ENCODE results near the gene TTLL10.

TTLL10 gene

DNA sequence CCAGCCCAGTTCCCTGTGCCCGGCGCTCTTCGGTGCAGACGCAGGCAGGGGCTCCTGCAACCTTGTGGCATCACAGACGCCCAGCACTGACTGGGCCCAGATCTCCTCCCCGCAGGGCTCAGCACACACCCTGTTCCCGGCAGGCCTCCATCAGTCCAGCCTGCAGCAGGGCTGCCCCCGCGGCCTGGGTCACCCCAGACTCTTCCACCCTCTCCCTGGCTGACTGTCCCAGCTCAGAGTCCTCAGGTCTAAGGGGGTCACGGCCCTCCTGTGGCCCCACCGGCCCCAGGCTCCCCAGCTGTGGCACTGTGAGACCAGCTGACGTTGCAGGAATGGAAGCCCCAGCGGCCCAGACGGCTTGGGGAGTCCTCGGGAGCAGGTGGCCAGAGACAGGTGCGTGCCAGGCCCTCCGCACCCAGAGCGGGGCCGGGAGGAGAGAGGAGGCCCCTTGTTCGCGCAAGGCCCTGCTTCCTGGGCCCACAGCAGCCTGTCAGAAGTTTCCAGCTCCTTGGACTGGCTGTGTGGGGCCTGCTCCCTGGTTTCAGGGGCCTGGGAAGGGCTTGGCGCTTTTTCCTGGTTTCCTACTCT lies 62.6 kb downstream of the TTLL10 start:
- DNase-seq (ENCODE audit: low read depth in 3 of 3): no peak

DNA sequence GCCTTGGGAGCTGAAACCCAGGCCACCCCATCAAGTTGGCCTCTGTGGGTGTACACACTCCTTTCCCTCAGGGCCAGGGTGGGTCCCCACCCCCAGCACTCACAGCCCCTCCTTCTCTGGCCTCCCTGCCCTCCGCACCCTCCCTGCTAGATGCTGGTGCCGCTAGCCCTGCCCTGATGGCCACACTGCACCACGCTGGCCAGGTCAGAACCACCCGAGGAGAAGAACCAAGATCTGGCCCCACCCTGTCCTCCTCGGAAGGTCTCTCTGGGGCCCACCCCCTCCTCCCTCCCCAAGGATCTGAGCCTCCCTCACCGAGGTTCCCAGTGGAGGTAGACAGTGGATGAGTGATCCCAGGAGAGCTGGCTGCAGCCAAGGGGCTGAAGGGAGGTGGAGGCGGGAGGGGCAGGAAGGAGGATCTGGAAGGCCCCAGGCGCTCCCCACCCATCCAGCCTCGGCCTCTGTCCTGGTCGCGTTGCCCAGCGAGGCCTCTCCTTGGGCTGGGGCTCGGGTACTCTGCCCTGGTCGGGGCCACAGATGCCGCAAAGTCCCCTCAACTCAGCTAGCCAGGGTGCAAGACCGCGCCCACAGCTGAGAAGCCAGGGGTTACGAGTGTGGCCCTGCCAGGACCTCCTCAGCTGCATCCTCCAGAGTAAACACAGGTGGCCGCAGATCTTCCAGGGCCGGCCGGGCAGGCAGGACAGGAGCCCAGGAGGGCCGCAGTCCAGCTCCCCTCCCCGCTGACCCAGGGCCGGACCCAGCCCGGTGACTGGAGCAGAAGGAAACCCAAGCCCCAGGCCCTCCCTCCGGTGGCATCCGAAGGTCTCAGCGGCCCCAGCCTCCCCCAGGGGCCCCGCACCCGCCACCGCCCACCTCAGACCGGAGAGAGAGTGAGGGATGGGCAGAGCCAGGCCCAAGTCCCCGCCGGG lies 63.5 kb downstream of the TTLL10 start:
- DNase-seq (ENCODE audit: low read depth in 3 of 3): no peak

DNA sequence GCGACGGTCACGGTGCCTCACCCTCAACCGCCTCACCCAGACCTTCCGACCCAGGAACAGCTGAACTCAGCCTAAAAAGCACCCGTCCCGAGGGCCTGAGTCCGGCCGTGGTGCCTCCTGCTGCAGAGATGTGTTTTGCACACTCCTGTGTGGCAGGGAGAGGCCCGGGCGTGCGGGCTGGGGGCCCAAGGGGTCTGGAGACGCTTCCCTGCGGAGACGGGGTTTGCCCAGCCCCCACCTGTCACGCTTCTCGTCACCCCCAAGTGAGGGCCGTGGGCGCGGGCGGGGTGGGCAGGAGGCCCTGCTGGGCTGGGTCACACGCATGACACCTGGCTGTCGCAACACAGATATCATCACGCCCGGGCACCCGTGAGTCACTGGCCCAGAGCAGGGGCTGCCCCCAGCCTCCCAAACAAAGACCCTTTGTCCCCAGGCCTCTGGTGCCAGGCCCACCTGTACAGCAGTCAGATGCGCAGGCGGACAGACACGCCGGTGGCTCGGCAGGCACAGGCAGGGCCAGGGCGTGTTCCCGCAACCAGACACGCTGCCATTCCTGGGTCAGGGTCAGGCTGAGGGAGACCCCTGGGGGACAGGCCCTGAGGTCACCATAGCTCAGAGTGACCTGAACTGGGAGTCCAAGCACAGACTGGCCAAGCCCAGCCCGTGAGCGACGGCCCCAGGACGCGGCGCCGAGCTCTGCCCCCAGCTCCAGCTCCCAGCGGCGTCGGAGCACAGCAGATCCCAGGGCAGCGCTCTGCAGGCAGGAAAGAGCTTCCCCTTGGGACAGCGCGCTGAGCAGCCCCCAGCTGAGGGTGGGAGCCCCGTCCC lies 64.4 kb downstream of the TTLL10 start:
- no peak for DNase-seq (ENCODE audit: low read depth in 3 of 3)

DNA sequence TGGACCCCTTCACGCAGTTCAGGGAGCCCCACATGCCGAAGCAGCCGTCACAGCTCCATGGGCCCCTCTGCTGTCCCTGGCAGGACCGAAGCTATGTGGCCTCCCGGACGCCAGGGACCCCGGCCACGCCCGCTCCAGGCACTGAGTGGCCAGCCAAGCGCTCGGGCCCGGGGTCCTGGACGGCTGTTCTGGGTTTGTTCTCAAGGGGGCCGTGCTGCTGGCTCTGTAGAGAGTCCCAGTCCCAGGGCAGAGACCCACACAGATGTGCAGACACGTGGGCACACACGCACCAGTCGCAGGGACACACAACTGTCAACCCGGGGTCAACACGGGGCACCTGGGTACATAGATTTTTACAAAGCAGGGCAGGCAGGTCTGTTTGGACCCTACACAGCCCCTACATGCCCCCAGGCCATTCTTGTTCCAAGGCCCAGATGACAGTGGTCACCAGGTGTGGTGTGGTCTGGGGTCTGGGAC lies 65.1 kb downstream of the TTLL10 start:
- DNase-seq (ENCODE audit: low read depth in 3 of 3): no peak

DNA sequence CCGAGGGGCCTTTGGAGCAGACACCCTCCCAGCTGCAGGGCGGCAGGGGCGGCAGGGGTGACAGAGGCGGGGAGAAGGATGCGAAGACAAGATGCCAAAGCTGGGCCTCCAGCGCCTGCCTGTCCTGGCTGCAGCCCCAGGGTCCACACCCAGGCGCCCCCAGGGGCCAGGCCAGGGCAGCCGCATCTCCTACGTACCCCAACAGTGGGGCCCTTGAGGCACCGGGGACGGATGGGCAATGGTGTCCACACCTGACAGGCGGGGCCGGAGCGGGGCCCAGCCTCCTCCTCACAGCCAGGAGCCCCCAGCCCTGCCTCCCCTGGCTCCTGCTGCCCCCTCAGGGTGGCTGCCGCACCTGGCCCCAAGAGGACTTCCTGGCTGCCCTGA lies 65.5 kb downstream of the TTLL10 start:
- no peak for DNase-seq (ENCODE audit: low read depth in 3 of 3)

DNA sequence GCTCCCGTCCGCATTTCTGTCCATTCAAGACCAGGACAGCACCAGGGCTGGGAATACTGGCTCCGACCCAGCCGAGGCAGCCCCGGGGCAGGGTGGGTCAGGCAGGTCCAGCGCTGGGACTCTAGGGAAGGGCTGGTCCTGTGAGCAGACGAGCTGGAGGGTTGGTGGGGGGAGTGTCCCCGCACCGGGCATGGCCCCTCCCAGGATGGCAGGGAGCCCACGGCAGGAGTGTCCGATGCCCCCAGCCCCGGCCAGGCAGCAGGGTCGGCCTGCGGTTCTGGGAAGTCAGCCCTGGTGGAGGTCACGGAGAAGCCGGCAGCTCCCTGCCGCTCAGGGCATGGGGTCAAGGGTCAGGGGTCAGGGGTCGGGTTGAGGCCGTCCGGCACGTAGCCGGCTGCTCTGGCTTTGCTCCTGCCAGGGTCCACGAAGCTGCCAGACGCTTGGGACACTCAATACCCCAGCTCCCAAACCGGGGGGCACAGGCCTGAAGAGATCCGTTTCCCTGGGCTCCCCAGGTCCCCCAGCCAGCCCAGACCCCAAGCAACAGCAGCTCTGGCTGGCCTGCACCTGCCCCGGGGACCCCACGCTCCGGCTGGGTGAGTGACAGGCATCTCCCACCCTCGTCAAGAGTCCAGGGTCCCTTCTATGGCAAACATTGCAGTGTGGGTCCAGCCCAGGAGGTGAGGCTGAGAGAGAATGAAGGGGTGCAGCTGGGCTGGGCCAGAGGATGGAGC lies 66.1 kb downstream of the TTLL10 start:
- DNase-seq (ENCODE audit: low read depth in 3 of 3): no peak

DNA sequence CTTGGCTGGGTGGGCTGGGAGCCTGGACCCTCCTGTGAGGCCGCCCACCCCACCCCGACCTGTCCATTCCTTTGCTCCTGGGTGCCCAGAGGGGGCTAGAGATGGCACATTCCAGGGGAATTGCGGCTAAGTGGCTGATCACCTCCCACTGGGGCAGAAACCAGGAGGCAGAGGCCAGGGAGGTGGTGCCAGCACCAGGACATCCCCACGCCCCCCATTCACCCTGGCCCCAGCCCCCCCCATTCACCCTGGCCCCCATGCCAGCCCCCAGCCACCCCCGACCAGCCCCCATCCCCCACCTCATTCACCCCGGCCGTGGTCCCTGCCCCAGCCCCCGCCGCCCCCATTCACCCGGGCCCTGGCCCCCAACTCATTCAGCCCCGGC lies 66.7 kb downstream of the TTLL10 start:
- no peak for DNase-seq (ENCODE audit: low read depth in 3 of 3)

DNA sequence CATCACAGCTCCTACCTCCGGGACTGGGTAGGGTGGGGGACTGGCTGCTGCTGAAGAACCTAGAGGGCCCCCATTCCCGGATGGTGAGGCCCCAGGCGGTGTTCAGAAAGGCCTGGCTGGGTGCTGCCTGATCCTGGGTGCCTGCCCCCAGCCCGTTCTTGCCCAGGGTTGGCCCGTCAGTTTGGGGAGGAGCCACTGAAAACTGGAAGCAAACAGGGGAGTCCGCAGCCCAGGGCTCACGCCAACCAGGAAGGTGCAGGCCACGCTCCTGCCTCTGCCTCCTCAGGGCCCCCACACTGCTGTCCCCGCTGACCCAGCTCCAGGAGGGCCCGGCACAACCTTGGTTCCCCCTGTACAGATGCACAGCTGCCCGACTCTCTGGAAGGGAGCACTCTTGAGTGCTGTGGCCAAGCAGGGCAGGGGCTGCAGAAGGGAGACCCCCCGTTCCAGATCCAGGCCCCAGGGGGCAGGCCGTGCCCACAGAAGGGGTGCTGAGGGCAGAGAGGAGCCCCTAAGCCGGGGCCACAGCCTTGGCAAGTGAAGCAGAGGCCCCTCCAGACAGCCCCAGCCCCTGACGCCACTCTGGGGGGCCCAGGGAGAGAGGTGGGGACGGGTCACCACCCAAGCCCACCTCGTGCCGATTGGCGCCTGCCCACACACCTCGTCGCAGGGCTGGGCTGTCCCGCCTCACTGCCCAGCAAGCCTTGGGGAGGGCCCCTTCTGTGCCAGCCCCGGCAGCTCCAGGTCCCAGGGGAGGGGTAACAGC lies 67.3 kb downstream of the TTLL10 start:
- no peak for DNase-seq (ENCODE audit: low read depth in 3 of 3)

DNA sequence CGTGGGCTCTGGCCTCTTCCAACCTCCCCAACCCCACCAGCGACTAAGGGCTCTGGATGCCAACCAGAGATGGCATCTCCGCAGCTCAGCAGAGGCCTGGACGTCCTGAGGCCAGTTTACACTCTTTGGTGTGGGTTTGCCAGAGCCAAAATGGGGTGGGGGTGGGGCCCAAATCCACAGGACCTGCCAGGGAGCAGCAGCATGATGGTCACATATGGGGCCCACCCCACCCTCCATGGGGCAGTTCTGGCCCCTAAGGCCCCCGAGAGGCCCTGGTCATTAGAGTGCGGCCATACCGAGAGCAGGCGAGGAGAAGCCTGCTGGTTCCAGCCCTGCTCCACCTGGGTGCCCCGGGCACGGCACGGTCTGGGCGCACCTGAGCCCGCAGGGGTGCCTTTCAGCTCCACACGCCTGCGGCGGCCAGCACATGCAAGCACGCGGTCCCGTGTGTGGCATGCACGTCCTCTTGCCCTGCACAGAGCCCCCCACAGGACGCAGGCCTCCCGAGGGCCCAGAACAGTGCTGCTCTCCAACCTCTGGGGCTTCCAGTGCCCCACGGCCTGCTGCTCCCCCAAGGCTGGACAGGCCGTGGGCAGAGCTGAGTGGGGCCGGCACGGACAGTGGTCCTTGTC lies 68.0 kb downstream of the TTLL10 start:
- DNase-seq (ENCODE audit: low read depth in 3 of 3): no peak

DNA sequence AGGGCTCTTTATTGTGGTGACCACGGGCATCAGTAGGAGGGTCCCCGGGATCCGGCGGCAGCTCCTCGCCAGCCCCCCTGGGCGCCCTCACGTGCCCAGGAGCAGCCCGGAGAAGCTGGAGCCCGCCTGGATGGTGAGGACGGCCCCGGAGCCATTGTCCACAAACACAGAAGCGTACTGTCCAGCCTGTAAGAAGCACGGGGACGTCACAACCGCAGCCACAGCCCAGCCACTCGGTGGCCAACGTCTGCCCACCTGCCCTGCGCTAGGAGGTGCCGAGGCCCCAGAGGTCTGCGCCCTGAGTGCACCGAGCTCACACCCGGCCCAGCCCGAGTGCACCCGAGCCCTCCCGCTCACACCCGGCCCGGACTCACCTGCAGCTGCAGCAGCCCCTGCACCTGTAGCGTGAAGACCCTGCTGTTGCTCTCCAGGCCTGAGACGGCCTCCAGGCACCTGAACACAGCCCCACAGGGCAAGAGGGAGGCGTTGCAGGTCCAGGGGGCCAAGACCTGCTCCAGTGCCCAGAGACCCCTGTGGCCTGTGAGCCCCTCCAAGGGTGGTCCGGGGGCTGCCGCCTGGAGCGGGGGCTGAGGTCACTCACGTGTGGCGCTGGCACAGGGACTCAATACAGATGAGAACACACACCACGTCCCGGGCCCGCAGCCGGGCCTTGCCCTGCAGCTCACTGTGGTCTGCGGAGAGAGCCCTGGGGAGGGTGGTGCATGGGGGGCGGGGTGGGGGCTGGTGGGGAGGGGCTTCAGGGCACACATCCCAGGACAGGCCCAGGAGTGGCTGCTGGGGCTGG lies 69.0 kb downstream of the TTLL10 start:
- DNase-seq (ENCODE audit: low read depth in 3 of 3): no peak

DNA sequence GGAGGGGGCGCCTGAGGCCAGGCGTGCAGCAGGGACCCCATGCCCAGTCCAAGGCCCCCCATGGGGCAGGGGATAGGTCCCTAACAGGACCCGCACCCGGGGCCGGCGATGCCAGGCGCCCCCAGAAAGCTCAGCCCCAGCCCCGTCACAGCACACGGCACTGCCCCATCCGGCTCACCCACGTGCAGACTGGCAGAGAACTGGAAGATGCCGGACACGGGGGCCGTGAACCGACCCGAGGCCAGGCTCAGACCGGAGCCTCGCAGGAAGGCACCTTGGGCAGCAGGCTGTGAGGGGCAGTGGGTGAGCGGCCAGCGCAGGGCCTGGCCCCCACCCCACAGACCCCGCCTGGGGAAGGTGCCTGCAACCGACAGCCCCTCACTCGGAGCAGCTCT lies 69.6 kb downstream of the TTLL10 start:
- no peak for DNase-seq (ENCODE audit: low read depth in 3 of 3)

DNA sequence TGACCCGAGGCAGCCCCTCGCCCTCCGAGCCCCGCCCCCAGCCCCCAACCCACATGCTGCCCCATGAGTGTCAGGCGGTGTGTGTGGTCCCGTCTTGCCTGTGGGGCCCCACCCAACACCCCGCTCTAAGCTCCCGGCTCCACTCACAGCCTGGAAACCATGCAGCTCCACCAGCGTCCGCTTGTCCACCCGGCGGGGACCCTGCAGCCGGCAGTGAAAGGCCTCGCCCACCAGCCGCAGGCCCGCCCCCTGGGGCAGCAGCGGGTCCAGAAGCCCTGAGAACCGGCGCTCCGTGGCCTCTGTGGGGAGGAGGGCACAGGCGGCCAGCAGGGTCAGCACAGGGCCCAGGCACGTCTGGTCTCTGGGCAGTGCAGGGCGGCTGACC lies 70.1 kb downstream of the TTLL10 start:
- DNase-seq (ENCODE audit: low read depth in 3 of 3): no peak

DNA sequence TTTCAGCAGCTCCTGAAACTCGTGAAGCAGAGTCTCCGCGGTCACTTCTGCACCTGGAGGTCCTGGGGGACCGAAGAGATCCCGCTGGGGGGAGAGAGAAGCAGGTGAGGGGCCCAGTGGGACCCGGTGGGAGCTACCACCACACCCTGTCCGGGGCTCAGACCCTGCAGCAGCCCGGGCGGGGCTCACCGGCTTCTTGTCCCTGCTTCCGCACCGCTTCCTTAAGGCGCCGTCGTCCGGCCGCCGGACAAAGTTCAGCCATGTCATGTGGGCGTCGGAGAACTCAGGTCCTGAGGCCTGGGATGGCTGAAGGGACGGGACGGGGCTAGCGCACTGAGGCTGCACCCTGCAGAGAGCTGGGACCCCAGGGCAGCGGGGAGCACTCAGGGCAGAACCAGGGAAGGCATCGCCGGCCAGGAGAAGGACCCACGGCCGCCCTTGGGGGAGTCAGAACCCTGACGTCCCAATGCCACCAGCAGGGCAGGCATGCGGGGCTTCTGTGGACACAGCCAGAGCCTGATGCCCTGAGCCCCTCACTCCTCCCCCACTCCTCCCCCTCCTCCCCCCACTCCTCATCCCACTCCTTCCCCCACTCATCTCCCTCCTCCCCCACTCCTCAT lies 70.6 kb downstream of the TTLL10 start:
- no peak for DNase-seq (ENCODE audit: low read depth in 3 of 3)

DNA sequence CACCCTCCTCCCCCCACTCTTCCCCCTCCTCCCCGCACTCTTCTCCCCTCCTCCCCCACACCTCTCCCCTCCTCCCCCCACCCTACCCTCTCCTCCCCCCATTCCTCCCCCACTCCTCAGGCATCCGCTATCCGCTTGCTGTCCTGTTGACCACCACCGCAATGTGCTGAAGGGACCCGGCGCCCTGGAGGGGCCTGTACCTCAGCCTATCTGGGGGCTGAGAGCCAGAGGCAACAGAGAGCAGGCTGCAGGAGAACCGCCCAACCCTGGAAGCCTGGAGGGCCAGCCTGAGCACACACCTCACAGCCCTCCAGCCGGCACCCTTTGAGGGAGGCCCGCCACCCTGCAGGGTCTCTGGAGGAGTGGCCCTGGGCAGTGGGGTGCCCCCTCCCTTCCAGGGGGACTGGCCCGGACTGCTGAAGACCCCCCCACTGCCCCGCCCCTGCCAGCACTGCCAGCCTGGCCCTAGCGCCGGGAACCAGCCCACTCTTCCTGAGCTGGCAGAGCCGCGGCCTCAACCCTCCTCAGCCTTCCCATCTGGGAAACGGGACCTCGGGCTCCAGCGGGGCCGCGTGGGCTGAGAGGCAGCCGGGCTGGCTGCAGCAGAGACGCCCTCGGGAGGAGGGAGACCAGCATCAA lies 71.6 kb downstream of the TTLL10 start:
- no peak for DNase-seq (ENCODE audit: low read depth in 3 of 3)

DNA sequence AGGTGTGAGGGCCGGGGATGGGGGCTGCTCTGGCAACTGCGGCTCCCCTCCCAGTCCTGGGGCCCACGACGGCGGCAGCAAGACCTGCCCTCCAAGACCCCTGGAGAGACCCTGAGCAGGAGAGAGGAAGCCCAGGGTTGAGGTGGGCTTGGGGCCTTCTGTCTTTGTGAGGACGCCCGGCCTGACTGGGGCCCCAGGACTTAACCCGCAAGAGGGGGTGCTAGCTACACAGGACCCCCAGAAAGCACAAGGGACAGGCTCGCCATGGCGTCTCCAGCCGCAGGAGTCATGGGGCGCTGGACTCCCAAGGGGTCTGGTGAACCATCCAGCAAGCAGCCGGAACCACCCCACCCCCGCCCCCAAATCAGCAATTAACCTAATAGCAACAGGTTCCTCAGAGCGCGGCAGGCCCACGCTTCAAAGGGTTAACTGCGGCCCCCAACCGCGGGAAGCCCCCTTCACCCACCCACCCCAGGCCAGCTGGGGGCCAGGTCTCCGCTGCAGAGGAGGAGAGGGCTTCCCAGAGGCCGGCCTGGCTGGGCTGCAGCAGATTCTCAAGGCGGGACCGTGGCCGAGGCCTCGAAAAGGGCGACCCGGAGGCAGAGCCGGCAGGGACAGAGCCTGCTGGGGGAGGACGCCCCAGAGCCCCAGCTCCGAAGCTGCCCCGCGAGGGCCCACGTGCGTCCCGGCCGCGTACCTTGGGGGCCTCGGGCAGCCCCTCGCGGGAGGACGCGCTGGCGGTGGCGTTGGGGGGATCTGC lies 72.3 kb downstream of the TTLL10 start:
- no peak for DNase-seq (ENCODE audit: low read depth in 3 of 3)

DNA sequence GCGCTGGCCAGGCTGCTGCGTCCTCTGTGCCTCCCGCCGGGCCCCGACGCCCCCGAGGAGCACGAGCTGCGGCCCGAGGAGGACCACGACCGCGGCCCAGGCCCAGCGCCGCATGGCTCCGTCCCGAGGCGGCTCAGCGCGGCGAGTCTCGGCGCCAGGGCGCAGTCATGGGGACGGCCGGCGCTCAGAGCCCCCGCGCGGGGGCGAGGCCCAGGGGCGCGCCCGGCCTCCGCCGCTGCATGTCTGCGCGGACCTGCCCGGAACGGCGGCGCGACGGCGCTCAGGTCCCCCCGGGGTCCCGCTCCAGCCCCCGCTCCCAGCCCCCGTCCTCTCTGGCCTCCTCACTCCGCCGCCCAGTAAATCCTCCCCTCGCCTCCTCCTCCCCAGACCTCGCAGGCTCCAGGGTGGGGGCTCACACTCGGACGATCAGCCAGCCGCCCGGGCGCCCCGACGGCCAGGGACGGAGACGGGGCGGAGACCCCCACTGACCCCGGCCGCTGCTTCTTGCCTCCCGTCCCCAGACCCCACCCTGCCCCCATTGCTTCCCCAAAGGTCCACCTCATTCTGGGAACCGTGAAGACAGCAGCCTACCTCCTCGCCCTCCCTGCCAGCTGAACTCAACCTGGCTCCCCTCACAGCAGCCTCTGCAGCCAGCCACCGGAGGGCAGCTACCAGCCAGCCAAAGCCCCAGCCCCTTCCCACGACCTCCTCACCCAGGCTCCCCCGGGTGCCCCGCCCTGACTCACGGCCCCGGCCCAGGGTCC lies 73.1 kb downstream of the TTLL10 start, which contains the start of gene C1QTNF12:
Gene C1QTNF12, minus strand, starts transcription at position 146 of the 764 bp plus-strand sequence. Its CDS starts 32 bp downstream, at position 114.
- DNase-seq (ENCODE audit: low read depth in 3 of 3): no peak

DNA sequence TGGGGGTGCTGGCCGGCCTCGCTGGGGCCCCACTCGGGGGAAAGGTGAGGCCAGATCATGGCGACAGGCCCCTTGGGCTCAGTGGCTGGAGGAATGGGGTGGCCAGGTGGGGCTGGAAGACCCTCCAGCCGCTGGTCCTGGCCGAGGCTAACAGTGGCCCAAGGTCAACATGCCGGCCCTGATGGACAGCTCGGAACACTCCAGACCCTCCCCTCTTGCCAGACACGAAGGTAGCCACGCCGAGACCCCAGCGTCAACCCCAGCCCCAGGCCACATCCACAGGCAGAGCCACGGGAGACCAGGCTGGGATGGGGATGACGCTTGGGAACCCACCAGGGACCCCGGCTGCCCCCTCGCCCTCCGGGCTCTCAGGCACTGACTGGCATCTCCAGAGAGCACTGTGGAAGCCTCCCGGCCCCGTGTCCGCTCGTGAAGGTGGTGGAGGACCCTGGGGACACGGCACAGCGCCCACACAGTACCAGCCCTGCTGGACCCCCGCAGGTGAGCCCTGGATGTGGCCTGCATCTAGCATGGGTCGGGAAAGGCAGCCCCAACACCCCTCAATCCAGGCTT lies 73.7 kb downstream of the TTLL10 start:
- DNase-seq (ENCODE audit: low read depth in 3 of 3): no peak

Data from stimulated activated CD4-positive, alpha-beta T cell treated with anti-CD3 and anti-CD28 coated beads, TNF-alpha, amount 100 ng/mL, for 4 hours (primary cell).